ENCODE data around the gene TUBGCP6.

DNA sequence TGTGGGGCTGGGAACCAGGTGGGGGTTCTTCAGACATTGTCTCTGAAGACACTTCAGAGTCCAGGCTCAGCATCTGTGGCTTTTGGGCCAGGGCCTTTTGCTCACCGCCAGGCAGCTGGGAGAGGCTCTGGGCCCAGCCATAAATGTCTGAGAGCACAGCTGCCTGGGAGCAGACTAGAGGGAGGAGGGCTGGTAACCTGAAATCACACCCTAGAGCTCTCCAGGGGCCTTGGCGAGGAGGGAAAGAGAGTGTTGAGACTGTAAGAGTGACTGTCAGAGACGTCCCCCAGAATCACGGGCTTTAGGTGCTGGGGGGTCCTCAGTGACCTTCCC, 55.0 kb downstream of the TUBGCP6 start:
- TF ChIP-seq POLR2A (IDR thresholded peaks at IDR 0.05; ENCODE audit: low read length) (no peak), GATA1 (IDR thresholded peaks at IDR 0.05; ENCODE audit: low read depth, low read length) (no peak)
